ENCODE measurements around the gene SHISA9.

GRCh38 chr16:12871784-12872183 lies 29.6 kb upstream of the SHISA9 start:
- TF ChIP-seq CTCF (IDR thresholded peaks at IDR 0.05; ENCODE audit: poor library complexity): no peak
- TF ChIP-seq EZH2 (IDR thresholded peaks at IDR 0.05; ENCODE audit: borderline replicate concordance): no peak
- no peak for TF ChIP-seq EZH2phosphoT487 (IDR thresholded peaks at IDR 0.05; ENCODE audit: low read depth, severe bottlenecking, unreplicated experiment)

Measured in hepatocyte (in vitro differentiated cells).